T follicular helper cell (primary cell): Measurements from ENCODE around the gene SH3BP1.
"Not testable (repeated sequence)": the region's sequence is repeated elsewhere in the genome, so short reads cannot be mapped to it uniquely, and the experiment has no call there.

Experiments used
- DNase-seq: peaks from one replicate; pipeline ENCODE4 v3.0.0-alpha.2; 2020; ENCODE audit warnings: low read depth
- total RNA-seq, 2 experiments: gene quantifications; one replicate each; lab custom pipeline; 2026; lab: John Stamatoyannopoulos, UW

The SH3BP1 gene, protein sequence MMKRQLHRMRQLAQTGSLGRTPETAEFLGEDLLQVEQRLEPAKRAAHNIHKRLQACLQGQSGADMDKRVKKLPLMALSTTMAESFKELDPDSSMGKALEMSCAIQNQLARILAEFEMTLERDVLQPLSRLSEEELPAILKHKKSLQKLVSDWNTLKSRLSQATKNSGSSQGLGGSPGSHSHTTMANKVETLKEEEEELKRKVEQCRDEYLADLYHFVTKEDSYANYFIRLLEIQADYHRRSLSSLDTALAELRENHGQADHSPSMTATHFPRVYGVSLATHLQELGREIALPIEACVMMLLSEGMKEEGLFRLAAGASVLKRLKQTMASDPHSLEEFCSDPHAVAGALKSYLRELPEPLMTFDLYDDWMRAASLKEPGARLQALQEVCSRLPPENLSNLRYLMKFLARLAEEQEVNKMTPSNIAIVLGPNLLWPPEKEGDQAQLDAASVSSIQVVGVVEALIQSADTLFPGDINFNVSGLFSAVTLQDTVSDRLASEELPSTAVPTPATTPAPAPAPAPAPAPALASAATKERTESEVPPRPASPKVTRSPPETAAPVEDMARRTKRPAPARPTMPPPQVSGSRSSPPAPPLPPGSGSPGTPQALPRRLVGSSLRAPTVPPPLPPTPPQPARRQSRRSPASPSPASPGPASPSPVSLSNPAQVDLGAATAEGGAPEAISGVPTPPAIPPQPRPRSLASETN
- total RNA-seq = 6.4 to 19.2 reads per million in 2 experiments

DNA sequence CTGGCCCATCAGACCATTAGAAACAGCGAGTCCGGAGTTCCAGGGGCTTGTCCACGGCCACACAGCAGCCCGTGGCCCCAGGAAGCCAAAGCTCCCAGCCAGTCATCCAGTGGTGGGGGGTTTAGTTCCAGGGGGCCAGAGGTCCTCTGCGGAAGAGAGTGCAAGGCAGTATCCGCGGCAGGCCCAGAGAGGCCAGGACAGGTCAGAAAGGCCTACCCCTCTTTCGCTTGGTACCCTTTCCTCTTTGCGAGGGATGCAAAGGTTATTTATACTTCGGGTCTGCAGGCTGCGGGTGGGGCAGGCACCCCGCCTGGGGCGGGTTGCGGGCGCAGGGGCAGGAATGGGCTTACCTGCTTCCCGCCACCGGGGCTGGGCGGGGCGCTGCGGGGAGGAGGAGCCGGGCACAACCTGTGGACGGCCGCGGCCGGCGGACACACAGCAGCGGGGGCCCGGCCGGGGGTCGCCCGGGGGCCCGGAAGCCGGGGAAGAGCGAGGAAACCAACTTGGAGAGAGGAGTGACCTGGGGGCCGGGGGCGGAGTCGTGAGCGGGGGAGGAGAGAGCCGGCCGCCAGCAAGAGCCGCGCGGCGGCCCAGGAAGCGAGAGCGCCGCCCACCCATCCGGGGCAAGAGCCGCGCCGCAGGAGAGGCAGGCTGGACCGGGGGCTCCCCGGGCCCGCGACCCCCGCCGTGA is at the start of gene SH3BP1:
TSS of gene SH3BP1 (plus strand) at position 600 of the 691 bp plus-strand sequence. CDS start 119 bp downstream, outside the sequence.
- peak; percentile 18 for DNase-seq

DNA sequence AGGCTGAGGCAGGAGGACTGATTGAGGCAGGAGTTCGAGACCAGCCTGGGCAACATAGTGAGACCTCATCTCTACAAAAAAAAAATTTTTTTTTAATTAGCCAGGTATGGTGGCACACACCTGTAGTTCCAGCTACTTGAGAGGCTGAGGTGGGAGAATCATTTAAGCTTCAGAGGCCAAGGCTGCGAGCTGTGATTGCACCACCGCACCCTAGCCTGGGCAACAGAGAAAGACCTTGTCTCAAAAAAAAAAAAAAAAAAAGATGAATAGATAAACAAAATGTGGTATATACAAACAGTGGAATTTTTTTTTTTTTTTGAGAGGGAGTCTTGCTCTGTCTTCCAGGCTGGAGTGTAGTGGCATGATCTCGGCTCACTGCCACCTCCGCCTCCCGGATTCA is 48.4 kb upstream of the SH3BP1 start:
- DNase-seq = not testable (repeated sequence)

DNA sequence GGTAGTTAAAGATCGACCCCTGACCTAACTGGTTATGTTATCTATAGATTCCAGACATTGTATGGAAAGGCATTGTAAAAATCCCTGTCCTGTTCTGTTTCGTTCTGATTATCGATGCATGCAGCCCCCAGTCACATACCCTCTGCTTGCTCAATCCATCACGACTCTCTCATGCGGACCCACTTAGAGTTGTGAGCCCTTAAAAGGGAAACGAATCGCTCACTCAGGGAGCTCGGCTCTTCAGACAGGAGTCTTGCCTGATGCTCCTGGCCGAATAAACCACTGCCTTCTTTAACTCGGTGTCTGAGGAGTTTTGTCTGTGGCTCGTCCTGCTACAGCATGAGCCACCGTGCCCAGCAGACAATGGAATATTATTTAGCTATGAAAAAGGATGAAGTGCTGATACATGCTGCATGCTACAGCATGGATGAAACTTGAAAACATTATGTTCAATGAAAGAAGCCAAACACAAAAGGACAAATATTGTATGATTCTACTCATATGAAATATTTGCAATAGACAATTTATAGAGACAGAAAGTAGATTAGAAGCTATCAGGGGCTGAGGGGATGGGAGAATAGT is 47.6 kb upstream of the SH3BP1 start:
- no peak for DNase-seq

DNA sequence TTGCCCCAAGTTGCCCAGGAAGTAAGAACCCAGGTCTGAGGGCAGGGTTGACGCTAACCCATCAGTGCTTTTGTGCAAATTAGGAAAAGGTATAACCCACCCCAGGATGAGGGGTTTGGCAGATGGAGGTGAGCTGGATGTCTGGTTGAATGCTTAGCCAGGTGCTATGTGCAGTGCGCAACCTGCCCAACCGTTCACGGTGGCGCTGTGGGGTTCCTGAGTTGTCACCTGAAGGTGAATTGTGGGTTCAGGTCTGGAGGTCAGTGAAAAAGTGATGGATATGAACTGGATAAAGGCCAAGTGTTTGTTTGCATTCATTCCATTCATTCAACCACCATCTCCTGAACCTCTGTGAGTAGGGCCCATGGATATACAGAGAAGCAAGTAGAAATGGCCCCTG is 45.2 kb upstream of the SH3BP1 start:
- DNase-seq = no peak

DNA sequence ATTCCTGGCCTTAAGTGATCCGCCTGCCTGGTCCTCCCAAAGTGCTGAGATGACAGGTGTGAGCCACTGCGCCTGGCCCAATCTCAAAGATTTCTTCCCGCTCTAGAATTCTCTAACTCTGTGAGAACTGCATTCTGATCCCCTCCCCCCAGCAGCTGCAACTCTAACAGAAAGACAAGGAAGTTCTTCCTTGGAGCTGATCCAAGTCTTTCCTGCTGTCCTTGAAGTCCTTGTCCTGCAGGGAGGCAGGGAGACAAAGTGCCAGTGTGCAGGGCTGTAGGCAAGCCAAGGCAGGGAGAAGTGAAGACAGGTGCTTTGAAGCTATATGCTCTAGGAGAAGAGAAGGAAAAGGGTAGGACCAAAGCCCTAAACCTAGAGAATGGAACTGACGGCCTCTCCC is 40.3 kb upstream of the SH3BP1 start:
- DNase-seq = no peak

DNA sequence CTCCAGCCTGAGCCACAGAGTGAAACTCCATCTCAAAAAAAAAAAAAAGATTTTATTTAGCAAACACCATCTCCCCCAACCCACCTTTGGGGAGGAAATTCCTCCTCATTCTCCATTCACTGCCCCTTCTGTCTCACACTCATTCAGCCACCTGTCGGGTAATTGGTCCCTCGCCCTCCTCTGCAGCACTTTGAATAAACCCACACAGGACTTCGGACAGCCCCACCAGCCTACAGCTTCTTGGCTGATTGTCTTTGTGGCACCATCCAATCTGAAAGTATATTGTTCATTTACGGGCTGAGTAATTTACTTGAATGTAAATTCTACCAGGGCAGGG is 38.3 kb upstream of the SH3BP1 start:
- DNase-seq = no peak

DNA sequence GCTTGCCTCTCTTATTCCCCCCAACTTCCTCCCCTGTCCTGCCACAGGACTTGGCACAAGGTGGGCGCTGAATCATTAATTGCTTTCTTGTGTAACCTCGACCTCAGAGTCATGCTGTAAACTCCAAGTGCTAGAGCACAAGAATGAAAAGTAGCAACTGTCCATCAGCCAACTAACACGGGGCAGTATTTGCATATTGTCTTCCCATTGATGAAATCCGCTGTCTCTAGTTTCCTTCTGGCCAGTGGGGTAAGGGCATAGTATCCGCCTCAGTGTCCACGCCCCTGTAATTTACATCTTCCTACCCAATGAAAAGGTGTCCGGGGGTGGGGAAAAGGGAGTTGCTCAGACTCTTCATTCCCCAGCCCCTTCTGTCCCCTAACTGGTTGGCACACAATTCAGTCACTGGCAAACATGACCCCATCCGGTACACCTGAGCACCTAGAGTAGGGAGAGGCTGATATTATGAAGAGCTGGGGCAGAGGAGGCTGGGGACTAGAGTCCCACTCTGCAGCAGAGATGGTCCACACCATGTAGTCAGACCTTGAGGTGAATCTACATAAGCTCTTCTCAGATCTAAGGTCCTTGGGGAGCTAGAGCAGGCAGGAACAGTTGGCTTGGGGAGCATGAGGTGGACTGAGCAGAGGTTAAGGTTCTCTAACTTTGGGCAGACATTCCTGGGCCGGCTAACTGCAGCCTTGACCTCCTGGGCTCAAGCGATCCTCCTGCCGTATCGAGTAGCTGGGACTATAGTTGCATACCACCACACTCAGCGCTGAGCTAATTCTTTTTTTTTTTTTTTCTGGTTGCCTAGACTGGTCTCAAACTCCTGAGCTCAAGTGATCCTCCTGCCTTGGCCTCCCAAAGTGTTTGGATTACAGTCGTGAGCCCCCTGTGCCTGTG is 37.7 kb upstream of the SH3BP1 start:
- DNase-seq = no peak

DNA sequence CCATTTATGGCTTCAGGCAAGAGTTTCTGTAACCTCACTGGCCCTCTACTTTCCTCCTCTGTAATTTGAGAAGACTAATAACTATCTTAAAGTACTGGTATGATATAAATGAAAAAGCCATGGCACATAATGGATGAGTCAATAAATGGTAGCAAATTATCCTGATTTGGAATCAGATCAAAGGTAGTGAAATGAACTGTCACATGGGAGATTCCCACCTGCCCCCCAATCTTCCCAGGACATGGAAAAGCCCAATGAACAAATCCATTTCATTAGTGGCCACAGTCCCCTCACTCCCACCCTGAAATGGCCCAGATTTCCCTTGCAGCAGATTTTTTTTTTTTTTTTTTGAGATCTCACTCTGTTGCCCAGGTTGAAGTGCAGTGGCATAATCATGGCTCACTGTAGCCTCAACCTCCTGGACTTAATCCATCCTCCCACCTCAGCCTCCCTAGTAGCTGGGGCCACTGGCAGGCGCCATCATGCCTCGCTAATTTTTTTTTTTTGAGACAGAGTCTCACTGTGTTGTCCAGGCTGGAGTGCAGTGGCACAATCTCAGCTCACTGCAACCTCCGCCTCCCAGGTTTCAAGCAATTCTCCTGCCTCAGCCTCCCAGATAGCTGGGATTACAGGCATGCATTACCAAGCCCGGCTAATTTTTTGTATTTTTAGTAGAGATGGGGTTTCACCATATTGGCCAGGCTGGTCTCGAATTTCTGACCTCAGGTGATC is 36.8 kb upstream of the SH3BP1 start:
- not testable (repeated sequence) for DNase-seq

DNA sequence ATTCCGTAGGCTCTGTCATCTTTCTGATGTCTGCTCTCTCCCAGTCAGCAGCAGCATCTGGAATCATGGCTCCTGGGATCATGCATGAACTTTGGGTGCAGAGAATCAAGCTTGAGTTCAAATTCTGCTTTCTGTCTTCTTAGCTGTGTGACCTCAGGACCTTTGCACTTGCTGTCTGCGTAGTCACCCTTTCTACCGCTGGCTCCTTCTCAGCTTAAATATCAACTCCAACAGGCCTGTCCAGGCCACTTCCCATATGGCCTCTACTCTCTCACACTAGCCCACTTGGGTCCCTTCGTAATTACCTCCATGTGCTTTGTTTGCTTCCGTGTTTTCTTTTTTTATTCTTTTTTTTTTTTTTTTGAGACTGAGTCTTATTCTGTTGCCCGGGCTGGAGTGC is 35.4 kb upstream of the SH3BP1 start:
- DNase-seq = no peak

DNA sequence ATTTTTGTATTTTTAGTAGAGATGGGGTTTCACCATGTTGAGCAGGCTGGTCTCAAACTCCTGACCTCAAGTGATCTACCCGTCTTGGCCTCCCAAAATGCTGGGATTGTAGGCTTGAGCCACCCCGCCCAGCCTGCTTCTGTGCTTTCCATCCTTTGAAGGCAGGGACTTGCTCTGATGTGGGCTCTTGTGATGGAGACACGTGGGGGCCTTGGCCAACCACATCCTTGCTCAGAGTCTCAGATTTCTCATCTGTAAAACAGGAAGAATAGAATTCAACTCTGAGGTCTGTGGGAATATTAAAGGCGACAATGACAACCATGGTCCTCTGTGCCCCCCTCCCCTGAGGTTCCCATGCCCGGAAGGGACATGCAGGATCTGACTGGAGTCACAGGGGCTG is 34.6 kb upstream of the SH3BP1 start:
- peak; percentile 59 for DNase-seq

DNA sequence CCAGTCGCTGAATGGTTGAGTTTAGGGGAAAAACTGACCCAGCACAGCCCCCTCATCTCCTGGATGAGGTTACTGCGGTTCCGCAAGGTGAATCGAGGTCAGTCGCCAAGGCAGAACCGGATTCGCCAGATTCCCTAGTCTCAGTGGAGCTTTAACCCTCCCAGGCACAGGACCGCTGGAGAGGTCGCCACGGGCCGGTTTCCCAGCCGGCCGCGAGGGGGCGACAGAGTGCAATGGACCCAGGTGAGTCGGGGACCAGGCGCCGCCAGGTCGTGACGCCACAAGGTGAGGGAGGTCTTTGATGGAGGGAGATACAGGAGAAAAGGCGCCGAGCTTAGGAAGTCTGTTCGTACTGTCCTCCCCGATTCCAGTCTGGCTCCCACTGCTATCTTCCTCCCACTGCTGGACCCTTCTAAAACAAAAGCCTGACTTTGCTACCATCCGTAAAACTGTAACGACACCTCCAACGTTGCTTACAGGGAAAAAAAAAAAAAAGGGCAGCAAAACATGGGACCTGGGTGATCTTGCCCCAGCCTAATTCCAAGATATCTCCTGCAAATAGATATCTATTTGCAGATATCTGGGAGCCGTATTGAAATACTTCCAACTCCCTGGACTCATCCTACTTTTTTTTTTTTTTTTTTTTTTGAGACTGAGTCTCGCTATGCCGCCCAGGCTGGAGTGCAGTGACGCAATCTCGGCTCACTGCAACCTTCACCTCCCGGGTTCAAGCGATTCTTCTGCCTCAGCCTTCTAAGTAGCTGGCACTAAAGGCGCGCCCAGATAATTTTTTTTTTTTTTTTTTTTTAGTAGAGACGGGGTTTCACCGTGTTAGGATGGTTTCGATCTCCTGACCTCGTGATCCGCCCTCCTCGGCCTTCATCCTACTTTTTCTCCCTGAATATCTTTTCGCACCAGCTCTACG is 32.2 kb upstream of the SH3BP1 start:
- peak; percentile 90 for DNase-seq

DNA sequence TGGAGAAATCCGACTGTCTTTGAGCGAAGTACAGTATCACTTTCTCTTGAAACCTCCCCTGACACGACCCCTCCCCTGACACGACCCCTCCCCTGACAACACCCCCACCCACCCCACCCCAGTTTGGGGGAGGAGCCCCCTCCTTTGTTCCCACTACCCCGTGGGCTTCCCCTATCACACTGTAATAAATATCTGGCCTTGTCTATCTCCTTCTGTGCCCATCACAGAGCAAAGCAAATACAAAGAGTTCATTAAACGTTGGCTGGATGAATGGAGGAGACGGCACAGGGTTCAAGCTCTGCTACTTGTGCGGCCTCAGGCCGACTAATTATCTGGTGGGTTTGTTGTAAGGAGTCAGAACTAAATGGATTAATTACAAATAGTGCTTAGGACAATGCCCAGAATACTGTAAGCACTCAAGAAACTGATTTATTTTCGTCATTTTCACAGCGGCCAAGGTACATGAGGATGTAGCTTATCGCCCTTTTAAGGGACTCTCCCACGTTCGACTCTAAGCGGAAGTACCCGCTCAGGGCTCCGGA is 31.5 kb upstream of the SH3BP1 start:
- DNase-seq = no peak

DNA sequence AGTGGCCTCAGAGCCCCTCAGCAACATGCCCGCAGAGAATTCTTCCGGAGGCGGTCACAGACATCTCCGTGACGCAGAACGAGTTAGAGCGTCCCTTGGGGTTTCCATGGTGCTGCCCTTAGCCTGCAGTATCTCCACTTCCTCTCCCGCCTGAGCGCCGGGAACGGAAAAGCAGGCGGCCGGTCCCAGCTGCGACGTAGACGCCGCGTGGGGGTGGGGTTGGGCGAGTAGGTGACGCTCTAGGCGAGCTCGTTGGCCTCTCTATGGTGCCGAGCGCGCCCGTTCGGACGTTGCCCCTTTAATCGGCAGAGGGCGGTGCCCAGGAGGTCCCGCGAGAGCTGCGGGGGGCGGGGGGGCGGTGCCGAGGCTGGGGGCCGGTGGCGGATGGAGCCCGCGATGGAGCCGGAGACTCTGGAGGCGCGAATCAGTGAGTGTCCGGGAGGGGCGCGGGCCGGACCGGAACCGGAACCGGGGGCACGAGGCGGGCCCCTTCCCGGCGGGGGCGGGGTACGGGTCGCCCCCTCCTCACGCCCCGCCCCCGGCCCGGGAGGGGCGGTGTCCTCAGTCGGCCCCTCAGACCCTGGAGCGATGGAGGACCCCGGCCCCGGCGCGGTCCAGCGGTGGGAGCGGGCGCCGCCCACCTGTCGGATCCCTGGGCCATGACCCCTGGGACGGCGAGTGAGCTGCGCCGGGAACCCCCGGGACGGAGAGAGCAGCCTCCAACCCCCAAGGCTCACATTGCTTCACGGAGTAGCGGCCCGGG is 30.8 kb upstream of the SH3BP1 start, which contains the start of gene GGA1:
TSS of gene GGA1 (plus strand) at position 358 of the 763 bp plus-strand sequence. CDS start at position 385, 27 bp downstream.
- peak; percentile 95 for DNase-seq

DNA sequence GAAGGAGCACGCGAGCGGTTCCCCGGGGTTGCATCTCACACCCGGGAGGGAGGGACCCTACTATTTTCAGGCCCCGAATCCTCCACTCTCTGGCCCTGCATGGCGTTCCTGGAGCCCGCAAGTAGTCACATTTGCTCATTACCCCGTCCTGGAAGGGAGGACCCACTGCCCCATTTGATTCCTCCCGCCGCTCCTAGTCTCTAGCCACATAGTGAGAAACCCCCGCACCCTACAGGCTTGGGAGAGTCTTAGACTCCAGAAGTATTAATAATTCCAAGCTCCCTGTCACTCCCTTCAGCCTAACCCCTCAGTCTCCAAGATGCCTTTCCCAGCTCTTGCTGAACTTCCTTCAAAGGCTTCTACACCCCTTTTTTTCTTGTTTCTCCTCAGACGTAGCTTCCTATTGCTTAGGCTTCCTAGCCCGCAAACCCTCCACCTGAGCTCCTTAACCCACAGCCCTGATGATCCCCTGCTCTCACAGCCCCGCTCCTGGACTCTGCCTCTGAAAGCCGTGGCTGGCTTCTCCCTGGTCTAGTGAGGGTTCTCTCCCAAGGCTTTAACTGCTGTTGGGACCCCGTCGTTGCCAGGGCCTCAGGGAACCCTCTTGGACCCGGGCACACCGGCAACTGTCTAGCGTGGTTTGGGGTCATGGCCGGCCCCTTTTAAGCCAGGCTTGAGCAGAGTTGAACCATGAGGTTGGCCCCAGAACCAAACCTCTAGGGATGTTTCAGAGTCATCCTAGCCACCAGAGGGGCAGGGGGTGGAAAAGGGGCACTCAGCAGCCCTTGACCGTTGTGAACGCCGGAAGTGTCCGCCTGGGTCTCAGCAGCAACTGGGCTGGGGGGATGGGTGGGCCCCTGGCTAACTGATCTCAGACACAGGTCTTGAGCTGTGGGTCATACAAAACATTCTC is 30.0 kb upstream of the SH3BP1 start:
- no peak for DNase-seq

DNA sequence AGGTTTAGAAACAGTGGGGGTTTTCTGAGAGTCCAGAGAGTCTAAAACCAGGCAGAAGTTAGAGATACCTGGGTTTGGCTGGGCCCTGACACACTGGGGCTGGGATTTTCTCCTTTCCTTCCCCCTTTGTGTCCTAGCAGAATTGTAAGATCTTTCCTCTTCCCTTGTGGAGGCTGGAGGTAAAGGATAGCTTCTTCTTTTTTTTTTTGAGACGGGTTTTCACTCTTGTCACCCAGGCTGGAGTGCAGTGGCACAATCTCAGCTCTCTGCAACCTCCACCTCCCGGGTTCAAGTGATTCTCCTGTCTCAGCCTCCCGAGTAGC is 29.4 kb upstream of the SH3BP1 start:
- DNase-seq = not testable (repeated sequence)

DNA sequence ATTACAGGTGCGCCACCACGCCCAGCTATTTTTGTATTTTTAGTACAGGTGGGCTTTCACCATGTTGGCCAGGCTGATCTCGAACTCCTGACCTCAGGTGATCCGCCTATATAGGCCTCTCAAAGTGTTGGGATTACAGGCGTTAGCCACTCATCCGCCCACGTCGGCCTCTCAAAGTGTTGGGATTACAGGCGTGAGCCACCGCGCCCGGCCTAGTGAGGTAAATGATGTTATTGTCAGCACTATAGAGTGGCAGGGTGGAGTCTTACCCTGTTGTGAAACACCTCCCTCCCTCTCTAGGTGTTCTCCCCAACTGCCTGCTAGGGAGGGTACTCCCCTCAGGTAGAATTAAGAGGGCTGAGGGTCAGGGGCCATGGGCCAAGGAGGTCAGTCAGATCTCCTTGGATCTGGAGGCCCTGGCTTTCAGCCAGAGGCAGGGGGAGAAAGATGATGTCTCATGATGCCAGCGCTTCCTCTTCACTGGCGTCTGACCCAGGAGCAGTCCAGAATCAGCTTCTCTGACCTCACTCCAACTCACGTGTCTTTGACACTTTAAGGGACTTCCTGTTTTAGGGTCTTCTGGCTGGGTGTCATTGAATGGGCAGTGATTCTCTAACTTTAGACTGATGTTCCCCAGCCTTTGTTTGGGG is 28.9 kb upstream of the SH3BP1 start:
- DNase-seq = no peak

DNA sequence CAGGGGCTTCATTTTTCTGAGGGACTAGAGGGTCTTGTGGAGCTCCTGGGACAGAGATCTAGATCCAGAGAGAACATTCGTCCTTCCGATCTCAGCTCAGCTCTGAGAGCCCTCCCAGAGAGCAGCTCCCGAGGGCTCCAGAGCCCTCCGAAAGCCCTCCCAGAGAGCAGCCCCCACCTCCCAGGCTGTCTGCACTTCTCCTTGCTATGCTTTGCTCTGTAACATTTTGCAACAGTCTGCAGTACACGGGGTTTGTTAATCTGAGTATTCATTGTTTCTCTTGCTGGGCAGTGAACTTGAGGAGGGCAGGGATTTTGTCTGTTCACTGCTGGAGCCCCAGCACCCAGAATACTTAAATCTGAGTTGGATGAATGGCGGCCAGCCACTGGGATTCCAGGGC is 28.3 kb upstream of the SH3BP1 start:
- DNase-seq = no peak
